GM21528 (cell line): ENCODE data around the gene CR2.
"Not testable (repeated sequence)": the region's sequence is repeated elsewhere in the genome, so short reads cannot be mapped to it uniquely, and the experiment has no call there.

Experiments used
- ATAC-seq: cut with Tn5 transposase; IDR thresholded peaks from one replicate; pipeline ENCODE4 v1.9.1; 2021; ENCODE audit warnings: mild to moderate bottlenecking, moderate library complexity; ENCODE audit not compliant: unreplicated experiment, low FRiP score

Gene CR2

DNA sequence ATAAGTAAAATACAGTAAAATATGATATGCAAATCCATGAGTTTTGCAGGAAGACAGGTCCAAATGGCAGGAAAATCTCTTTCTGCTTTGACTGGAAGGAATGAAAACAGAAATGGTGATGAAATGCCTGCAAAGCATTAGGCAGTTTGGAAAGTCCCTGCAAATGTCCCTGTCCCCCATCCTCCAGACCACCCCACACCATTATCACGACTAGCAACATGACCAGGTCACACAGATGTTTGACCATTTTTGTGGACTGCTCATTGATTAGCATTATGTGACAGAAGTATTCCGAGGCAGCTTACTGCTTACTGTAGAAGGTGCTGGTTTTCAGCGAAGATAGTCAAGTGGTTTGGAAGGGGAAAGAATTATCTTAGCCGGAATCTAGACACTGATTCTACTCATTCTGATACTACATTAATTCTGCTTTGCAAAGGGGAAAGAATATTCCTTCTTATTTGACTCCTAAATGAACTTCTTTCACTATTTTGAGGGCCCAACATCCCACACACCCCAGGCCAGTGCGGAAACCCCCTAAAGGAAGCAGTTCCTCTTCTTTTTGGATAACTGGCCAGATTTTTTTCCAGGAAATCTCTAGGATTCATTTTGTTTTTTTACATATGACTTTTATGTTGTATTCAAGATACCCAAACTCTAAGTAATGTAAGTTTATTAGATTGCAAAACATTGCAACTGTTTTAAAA lies 9.5 kb upstream of the CR2 start:
- no peak for ATAC-seq

DNA sequence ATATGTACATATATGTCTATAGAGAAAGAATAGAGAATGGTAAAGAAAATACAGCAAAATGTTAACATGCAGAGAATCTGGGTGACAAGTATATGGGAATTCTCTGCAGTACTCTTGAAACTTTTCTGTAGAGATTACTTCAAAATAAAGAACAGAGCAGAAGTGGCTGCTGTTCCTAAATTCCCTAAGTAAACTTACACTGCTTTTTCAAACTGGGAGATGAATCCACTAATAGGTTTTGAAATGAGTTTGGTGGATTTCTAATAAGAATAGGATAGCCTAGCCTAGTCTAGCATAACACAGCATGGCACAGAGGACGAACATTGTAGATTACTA lies 450 bp upstream of the CR2 start:
- no peak for ATAC-seq

DNA sequence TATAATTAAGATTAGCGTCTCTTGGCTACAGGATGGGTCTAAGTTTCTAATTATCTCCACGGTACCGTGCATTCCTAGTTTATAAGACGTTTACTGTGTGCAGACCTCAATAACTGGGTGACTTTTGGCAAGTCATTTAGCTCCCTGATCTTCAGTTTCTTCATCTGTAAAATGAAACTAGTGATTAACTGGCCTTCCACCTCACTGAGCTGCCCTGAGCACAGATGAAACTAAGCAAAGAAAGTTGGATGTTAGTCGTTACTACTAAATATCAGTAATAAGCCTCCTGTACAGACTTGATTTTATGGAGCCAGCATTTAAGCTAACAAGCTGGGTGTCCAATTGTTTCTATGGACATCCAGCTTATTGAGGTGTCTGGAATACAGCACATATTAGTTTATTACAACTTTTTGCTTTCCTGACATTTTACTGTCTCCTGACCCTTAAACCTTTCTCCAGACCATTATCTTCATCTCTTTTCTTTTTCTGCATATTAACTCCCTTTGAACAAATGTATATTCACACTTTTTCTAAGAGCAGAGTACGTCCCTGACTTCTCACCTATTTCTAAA lies 1.1 kb downstream of the CR2 start:
- ATAC-seq = no peak

DNA sequence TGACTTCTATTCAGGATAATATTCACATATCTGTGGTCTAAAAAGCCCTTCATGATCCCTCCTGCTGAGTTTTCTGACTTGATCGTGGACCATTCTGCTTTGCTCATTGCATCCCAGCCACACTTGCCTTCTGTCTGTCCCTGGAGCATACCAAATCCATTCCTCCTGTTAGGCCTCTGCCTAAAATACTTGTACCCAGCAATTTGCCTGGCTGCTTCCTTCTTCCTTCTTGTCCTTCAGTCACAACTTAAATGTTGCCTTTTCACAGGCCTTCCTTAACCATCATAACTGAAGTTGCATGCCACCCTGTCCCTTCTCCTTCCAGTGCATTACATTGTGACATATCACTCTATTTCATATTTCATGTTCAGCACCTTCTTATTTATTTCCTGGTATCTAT lies 4.3 kb downstream of the CR2 start:
- ATAC-seq = no peak

DNA sequence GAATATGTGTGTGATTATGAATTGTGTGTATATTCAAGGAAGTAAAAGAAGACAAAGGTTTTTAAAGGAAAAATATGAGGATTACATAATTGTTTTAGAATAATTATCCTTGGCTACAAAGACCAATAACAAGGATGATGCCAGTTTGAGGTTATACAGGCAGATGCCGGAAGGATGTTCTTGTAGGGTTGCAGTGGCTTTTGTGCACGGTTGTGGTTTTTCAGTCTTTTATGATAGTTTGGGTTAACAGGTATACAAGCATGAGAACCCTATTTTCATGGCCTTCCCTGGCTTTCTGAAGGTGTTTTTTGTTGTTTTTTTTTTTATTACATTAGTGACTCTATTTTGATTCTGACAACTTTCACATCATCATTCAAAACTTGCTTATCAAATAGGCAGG lies 4.9 kb downstream of the CR2 start:
- ATAC-seq = no peak

DNA sequence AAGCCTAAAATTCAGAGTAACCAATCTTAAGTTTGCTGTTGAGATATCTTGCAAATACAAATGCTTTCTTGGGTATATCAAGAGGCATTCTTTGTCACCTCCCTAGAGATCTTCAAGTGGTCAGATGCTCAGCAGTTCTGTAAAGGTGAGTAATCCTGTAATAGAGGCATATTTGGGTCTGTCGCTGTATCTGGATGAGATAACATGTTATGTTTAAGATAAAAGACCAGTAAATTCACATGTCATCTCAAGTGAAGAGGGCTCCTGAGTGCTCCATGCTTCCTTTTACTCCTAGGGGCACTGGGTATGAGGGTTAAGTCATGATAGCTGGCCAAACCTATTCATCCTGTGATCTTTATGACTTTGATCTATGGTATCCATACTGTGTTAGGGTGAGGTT lies 7.5 kb downstream of the CR2 start:
- no peak for ATAC-seq

DNA sequence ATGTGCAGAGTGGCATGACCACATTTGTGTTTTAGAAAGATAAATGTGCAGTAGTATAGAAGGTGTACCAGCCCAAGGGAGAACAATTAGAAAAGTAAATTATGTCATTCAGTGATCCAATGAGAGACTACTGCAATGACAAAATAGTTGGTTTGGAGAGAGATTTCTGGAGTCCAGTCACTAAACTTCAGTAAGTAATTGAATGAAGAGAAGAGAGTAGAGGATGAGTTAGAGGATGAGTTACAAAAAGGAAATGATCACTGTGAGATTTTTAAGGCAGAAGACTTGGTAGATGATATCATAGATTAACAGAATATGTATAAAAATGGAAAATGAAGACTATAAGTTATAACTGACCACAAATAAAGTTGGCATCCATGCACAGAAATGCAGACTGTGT lies 8.4 kb downstream of the CR2 start:
- no peak for ATAC-seq

DNA sequence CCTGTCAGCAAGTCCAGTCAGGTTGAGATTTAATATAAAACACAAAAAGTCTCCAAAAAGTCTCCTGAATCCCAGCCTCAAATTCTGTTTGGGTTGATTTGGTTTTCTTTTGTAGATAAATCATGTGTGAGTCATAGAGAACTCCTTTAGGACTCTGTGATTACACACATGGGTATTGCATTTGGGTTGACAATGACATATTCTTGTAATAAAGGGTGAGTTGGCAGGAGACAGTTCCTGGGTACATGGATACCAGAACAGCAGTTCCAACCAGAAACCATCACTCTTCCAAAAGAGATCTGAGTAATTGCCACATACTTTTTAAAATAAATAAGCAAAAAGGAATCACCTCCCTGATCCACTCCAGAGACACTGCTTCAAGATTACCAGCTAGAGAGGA lies 8.9 kb downstream of the CR2 start:
- no peak for ATAC-seq

DNA sequence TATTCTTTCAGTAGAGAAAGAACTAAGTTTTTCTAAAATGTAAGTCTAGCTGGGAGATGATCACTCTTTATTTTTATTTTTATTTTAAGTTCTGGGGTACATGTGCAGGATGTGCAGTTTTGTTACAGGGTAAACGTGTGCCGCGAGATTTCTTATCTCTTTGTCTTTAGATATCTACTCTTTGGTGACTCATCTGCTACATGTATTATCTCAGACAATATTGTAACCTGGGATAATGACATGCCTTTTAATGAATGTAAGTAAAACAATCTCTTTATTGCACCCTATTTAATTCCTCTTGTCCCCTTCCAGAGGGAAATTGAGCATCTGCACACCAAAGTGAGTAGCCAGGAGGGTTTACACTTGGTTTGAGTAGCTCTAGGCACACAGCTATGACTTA lies 9.4 kb downstream of the CR2 start:
- ATAC-seq = no peak

DNA sequence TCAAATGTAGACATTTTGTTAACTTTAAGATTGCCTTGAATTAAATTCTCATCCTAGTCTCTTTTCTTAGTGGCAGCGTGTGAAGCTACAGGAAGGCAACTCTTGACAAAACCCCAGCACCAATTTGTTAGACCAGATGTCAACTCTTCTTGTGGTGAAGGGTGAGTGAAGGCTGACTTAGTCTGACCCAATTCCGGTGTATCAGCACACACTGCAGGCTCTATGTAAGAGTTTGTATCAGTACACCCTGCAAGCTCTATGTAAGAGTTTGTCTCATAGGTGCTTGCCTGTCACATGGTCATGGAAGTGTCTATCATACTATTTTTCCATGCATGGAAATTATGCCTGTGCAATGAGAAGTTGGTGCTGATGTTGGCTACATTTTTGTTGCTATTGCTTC lies 16.8 kb downstream of the CR2 start:
- no peak for ATAC-seq

DNA sequence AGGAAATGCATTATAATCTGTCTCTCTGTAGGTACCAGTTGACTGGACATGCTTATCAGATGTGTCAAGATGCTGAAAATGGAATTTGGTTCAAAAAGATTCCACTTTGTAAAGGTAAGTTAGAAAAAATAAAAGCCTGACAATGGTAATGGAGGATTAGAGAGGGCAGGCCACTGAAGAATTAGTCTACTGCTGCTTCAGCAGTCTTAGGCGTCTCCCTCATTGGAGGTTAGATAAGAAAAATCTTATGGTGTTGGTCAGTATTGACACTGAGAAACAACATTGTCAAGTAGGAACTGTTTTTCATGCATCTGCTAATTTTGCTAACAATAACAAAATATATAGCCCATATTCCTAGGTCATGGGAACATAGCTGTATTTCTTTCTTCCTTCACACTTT lies 20.1 kb downstream of the CR2 start:
- no peak for ATAC-seq

DNA sequence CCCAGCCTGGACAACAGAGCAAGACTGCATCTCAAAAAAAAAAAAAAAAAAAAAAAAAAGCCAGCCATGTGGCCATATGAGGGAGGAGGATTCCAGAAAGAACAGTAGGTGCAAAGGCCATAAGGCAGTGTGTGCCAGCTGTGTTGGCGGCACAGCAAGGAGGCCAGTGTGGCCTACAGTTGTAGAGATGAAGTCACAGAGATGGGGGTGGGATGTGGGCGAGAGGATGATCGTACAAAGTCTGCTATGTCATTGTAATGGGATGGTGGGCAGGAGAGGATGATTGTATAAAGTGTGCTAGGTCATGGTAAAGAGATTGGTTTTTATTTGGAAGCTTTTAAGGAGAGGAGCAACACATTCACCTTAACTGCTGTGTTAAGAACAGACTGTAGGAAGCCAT lies 32.1 kb downstream of the CR2 start:
- ATAC-seq = no peak

DNA sequence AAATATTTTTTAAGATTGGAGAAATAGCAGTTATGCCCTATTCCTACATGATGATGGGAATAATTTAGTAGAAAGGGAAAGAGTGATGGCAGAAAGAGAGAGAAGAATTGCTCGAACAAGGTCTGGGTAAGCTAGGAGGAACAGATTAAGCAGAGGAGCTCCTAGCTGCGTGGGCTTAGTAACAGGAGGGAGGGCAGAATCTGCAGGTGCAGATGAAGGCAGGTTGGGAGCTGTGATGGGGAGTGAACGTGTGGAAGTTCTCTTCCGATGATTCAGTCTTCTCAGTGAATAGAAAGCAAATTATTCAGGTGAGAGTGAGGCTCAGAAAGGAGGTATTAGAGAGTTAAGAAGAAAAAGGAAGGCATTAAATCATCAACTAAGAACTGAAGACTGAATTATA lies 33.5 kb downstream of the CR2 start:
- ATAC-seq = no peak

DNA sequence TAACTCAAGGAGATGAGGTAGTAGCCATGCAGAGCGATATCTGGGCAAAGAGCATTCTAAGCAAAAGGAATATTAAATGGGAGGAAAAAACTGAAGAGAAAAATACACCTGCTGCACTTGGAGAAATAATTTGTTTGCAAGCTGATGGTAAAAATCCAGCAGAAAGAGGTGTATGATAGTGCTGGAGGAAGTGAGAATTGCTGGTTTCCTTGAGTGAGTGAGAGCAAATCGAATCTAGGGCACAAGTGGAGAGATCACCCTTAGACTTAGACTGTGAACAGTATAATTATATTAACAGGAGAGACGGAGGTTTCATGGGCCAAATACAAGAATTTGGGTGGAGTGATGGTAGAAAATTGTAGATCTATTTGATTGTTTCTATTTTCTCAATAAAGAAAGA lies 39.1 kb downstream of the CR2 start:
- ATAC-seq = no peak

DNA sequence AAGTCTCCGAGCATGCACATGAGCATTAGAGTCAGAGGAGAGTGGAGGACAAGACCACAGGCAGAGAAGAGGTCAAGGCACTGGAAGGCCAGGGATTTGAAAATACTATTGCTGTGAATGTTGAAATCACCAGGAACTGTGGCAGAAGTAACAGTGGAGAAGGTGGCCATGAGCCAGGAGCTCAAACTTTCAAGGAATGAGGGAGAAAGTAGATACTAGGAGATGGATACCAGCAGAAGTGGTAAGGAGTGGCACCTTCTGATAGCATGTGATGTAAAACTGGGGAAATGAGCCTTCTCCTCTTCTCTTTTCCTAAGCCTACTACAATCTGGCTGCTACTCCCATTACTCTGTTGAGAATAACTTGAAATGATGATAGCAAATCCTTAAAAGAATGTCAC lies 40.0 kb downstream of the CR2 start:
- ATAC-seq = no peak

DNA sequence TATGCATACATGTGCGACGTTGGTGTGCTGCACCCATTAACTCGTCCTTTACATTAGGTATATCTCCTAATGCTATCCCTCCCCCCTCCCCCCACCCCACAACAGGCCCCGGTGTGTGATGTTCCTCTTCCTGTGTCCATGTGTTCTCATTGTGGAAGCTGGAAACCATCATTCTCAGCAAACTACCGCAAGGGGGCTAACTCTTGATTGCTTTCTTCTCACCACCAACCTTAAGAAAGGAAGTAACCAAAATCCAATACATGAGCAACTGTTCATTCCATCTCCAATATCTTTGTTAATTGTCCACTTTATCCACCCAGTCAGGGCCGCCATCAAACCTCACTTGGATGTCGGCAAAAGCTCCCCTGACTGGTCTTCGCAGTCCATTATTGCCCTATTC lies 41.2 kb downstream of the CR2 start:
- ATAC-seq = not testable (repeated sequence)

DNA sequence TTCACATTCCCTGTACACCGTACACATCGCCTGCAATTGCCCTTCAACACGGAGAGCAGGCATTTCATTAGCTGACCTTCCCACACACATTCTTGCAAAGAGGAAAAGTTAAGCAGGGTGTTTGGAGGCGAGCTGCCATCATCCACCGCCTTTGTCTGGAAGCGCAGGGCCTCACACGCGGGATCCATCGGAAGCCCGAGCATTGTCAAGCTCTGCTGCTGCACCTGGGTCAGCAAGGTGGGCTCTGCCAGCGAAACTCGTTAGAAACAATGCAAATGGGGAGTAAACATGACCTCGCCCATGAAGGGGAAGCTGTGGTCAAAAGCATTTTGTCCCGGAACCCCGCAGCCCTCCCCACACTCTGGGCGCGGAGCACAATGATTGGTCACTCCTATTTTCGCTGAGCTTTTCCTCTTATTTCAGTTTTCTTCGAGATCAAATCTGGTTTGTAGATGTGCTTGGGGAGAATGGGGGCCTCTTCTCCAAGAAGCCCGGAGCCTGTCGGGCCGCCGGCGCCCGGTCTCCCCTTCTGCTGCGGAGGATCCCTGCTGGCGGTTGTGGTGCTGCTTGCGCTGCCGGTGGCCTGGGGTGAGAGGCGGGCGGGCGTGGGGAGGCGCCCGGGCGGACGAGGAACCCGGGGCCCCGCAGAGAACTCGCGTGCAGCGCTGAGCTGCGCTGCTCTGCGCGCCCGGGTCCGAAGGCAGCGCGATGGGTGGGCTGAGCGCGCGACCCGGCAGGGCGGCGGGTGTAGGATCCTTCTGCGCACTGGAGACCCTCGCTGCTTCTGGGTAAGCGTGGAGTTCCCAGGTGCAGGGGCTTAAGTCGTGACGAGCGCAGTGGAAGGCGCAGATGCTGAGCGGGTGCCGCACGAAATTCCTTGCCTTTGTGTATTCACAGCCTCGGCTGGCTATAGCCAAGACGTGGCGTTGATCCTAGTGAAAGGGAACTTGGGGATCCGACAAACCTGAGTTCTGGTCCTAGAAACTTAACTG lies 42.0 kb downstream of the CR2 start, which contains the start of gene CR1:
TSS of gene CR1 (plus strand) at position 357 of the 992 bp plus-strand sequence. CDS start at position 468, 111 bp downstream.
- ATAC-seq = peak; percentile 59

DNA sequence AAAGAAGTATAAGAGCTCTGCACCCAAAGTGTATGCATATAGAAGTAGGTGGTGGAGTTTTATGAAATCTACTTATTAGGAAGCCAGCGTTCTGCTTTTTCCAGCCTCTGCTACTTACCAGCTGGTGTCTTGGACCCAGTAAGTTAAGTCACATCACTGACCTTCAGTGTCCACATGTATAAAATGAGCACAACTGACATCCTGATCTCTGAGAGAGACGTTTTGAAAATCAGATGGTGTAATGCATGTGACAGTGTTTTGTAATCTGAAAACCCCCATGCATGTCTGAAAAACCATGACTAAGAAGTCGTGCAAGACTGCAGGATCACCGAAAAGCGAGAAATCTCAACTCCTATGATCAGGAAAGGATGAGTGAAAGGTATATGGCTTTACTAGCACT lies 43.8 kb downstream of the CR2 start:
- no peak for ATAC-seq

DNA sequence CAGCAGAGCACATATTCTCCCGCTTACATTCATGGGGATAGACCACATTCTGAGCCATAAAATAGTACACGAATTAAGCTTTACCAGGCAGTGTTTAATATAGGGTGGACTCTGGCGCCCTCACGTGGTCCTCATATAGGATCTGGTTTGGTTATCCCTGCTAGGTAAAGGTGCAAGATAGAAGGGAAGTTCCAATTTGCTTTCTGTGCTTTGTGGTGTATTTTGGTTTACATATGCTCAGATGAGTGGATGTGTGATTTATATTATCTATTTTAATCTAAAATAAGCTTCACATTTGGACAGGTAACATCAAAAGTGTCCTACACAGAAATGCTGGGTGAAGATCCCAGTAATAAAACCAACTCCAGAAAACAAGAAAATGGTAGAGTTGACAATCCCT lies 45.4 kb downstream of the CR2 start:
- ATAC-seq = no peak

DNA sequence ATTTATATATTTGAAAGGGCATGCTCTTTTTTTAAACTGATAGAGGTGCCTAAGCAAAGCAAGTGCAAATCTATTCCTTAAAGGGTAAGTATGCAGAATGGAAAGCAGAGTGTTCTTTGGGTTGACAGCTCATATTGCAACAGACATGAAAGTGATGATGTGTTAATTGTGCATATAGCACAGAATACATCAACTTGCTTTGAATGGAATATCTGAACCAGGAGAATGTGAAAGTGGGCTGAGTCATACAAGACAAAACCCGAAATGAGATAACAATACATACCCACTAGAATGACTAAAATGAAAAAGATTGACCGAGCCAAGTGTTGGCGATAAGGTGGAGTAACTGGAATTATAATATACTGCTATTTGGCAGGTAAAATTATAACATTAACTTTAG lies 46.2 kb downstream of the CR2 start:
- ATAC-seq = no peak

DNA sequence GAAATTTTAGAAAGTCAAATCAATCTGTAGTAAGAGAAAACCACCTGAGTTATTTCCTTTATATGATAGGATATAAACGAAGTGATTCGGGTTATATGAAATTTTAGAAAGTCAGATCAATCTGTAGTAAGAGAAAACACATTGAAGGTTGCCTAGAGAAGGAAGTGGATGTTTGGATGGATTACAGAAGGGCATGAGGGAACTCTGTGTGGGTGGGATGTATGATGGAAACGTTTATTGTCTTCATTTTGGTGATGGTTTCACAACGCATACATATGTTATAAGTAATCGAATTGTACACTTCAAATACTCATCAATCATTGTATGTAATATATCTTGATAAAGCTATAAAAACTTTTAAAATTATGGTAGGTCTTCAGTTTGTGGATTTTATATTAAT lies 46.9 kb downstream of the CR2 start:
- ATAC-seq = no peak

DNA sequence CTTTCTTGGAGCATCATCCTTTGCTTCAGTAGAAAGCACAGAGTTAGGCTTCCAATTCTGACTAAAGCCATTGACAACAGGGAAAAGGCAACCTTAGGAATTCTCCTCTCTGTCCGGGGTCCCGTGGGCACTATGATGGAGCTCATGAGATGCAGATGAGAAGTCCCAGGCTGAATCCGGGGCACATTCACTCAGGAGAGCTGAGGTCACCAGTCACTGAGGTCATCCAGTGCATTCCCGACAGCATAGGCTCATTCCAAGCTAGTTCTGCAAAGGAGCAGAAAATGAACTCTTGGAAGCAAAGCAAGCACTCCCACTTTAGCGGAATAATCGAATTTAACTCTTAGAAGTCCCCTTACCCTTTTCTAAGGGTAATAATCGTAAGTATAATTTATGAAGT lies 48.6 kb downstream of the CR2 start:
- no peak for ATAC-seq
